ENCODE results near the gene MRGPRX1.
"Not testable (repeated sequence)": the region's sequence is repeated elsewhere in the genome, so short reads cannot be mapped to it uniquely, and the experiment has no call there.

MRGPRX1 gene

GRCh38 chr11:18939314-18939713 is at the start of gene MRGPRX1:
Gene MRGPRX1, minus strand, starts transcription at chr11:18939414. Its CDS starts 4,630 bp downstream, at chr11:18934784.
- DNase-seq: no peak

GRCh38 chr11:18987454-18988231 is 48.4 kb upstream of the MRGPRX1 start:
- DNase-seq: peak; percentile 1

- no peak for DNase-seq
Measured at GRCh38 chr11:18986744-18987143, 47.5 kb upstream of the MRGPRX1 start.

GRCh38 chr11:18981897-18982296 is 42.7 kb upstream of the MRGPRX1 start:
- DNase-seq: no peak

GRCh38 chr11:18974192-18974591 is 35.0 kb upstream of the MRGPRX1 start:
- no peak for DNase-seq

- no peak for DNase-seq
Measured at GRCh38 chr11:18972336-18972735, 33.1 kb upstream of the MRGPRX1 start.

GRCh38 chr11:18969720-18970119 is 30.5 kb upstream of the MRGPRX1 start:
- DNase-seq: no peak

GRCh38 chr11:18958221-18958910 is 19.2 kb upstream of the MRGPRX1 start:
- DNase-seq: no peak

- DNase-seq: no peak
Measured at GRCh38 chr11:18956630-18957029, 17.4 kb upstream of the MRGPRX1 start.

GRCh38 chr11:18936002-18936673 is 3.1 kb downstream of the MRGPRX1 start:
- no peak for DNase-seq

GRCh38 chr11:18934195-18934814 is 4.9 kb downstream of the MRGPRX1 start:
- DNase-seq: no peak

GRCh38 chr11:18927550-18928322 is 11.5 kb downstream of the MRGPRX1 start:
- DNase-seq: no peak

GRCh38 chr11:18925426-18925825 is 13.8 kb downstream of the MRGPRX1 start:
- DNase-seq: not testable (repeated sequence)

- DNase-seq: no peak
Measured at GRCh38 chr11:18912883-18913282, 26.3 kb downstream of the MRGPRX1 start.

- DNase-seq: no peak
Measured at GRCh38 chr11:18907391-18907790, 31.8 kb downstream of the MRGPRX1 start.

- DNase-seq: not testable (repeated sequence)
Measured at GRCh38 chr11:18900637-18901036, 38.6 kb downstream of the MRGPRX1 start.

GRCh38 chr11:18900151-18900611 is 39.0 kb downstream of the MRGPRX1 start:
- DNase-seq: not testable (repeated sequence)

- DNase-seq: not testable (repeated sequence)
Measured at GRCh38 chr11:18891712-18892111, 47.5 kb downstream of the MRGPRX1 start.

- DNase-seq: no peak
Measured at GRCh38 chr11:18890615-18891014, 48.6 kb downstream of the MRGPRX1 start.

All from fibroblast of upper back skin (primary cell).